Ammon's horn (tissue), 1 donor: ENCODE data around the gene UBE2C.
A peak's percentile ranks its signal among the peaks of the same experiment; 100 is the strongest.
"Not testable (repeated sequence)": the region's sequence is repeated elsewhere in the genome, so short reads cannot be mapped to it uniquely, and the experiment has no call there.

Experiments
- DNase-seq: peaks from one replicate; pipeline ENCODE4 v3.0.0-alpha.2; 2016; ENCODE audit warnings: low spot score

Gene UBE2C

DNA sequence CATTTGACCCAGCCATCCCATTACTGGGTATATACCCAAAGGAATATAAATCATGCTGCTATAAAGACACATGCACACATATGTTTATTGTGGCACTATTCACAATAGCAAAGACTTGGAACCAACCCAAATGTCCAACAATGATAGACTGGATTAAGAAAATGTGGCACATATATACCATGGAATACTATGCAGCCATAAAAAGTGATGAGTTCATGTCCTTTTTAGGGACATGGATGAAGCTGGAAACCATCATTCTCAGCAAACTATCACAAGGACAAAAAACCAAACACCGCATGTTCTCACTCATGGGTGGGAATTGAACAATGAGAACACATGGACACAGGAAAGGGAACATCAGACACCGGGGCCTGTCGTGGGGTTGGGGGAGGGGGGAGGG is 14.5 kb upstream of the UBE2C start:
- not testable (repeated sequence) for DNase-seq

GRCh38 chr20:45798935-45799642 is 13.4 kb upstream of the UBE2C start:
- peak; percentile 56 for DNase-seq

DNA sequence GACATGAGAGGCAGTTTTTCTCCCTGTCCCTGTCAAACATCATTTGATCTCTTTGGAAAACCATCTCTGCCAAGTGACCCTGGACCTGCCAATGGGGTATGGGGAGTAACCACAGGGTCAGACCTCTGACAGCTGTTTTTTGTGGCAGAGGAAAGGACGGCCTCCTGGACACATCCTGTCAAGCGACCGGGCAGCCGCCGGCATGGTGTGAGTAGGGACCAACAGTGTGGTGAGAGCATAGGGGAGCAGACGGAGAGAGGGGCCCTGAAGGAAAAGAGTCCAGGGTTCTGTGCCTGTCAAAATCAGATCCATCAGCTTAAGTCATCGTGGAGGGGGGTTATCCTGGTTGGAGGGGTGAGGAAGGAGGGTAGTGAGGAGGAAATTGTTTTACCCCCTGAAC is 10.6 kb upstream of the UBE2C start:
- no peak for DNase-seq

- no peak for DNase-seq
These were observed 2.1 kb upstream of the UBE2C start for GRCh38 chr20:45810191-45810970.

DNA sequence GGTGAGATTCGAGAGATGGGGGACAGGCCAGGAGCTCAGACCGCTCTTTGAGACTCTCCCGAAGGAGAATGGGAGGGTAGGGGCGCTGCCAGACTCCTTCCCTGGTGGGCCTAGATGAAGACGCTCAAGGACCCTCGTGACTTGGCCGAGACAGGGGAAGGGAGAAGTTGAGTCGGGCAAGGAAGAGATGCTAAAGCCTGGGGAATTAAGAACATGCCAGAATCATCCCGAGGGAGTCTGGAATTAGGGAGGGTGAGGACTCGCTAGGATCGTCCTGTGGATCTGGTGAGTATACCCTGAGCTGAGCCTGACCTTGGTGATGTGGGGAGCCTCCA is 529 bp downstream of the UBE2C start:
- no peak for DNase-seq

DNA sequence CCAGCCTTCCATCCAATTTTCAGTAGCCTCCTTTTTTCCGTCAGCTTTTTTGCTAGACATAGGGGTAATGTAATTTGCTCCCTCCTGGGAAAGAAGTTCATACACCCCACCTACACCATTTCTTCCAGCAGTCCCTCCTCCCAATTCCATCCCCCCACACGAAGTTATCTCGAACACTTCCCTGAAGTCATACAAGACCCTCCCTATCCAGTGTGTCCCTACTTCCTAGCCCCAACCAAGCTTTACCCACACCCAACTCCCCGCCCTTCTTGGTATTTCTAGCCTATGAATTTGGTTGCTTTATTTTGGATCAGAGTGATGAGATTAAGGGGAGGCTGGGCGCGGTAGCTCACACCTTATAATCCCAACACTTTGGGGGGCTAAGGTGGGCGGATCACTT is 1.0 kb downstream of the UBE2C start:
- no peak for DNase-seq

DNA sequence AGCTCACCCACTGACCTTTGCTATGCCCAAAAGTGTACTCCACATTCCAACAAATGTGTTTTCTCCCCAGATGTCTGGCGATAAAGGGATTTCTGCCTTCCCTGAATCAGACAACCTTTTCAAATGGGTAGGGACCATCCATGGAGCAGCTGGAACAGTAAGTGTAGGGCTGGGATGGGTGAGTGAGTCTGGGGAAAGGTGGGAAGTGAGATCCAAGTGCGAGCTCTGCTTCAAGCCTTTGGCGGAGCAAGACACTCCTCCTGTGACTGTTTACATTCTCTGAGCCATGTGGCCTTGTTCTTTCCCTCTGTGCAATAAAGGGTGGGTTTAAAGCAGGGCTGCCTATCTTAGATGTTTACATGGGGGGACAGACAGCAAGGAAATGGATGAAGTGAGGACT is 1.9 kb downstream of the UBE2C start:
- DNase-seq = no peak

GRCh38 chr20:45816951-45817350 is 4.5 kb downstream of the UBE2C start:
- no peak for DNase-seq

GRCh38 chr20:45817376-45818194 is 5.1 kb downstream of the UBE2C start:
- DNase-seq = no peak

GRCh38 chr20:45818239-45818638 is 5.8 kb downstream of the UBE2C start:
- DNase-seq = no peak

- no peak for DNase-seq
These were observed 7.0 kb downstream of the UBE2C start for GRCh38 chr20:45819466-45819865.

- no peak for DNase-seq
These were observed 9.5 kb downstream of the UBE2C start for GRCh38 chr20:45821947-45822346.

- DNase-seq = no peak
These were observed 10.4 kb downstream of the UBE2C start for GRCh38 chr20:45822857-45823256.

GRCh38 chr20:45823949-45824835 is 11.7 kb downstream of the UBE2C start:
- peak; percentile 35 for DNase-seq

DNA sequence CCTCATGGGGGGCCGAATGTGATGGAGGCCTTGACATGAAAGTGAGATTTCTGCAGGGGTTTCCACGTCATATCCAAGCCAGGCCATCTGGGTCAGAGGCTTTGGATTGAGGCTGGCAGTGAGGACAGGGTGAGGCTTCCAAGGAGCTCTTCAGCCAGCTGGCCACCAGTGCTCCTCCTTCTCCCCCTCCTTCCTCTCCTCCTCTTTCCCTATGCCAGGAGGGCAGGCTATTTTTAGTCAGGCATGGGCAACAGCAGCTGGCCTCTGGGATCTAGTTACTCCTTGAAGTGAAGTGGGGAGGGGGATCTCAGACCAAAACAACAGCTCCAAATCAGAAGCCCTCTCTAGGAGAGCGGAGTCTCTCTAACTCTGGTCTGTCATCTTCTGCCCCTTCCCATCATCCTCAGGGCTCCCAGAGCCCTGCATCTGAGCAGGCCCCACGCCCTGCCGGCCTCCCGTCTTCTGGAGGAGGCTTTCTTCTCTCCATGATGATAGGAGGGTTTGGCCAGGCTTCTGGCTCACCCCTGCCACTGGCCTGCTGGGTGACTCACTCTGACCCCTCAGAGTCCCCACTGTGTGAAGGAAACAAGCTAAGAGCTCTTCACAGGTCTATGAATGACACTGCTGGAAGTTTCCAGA is 14.1 kb downstream of the UBE2C start:
- DNase-seq = no peak

DNA sequence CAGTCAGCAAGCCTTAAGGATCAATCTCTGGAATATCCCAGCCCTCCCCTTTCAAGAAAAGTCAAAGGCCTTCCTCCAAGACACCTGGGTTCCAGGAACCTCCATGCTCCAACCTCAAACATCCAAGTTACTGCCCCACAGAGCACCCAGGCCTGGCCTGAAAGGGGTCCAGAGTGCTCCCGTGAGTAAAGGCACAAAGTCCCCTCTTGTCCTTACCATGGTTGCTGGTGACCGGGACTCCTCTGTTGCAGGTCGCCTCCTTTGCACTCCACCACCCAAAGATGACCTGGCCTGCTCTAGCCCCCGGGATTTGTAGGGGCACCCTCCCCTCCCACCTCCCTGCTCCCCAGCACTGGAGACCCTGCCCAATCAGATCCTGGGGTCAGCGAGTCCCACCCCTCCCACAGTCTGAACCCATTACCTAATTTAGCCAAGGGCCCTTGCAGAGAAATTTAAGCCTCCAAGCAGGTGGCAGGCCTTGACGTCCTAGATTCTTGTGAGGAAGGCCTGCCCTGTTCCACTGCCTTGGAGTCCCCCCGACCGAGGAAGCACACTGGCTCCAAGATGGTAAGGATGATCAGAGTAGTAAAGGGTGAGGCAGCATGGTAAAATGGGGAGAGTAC is 14.7 kb downstream of the UBE2C start, which contains the start of gene TNNC2:
TSS of gene TNNC2 (minus strand) at position 283 of the 623 bp plus-strand sequence. CDS start at position 219, 64 bp downstream.
- DNase-seq = no peak

GRCh38 chr20:45827712-45828111 is 15.3 kb downstream of the UBE2C start:
- no peak for DNase-seq

DNA sequence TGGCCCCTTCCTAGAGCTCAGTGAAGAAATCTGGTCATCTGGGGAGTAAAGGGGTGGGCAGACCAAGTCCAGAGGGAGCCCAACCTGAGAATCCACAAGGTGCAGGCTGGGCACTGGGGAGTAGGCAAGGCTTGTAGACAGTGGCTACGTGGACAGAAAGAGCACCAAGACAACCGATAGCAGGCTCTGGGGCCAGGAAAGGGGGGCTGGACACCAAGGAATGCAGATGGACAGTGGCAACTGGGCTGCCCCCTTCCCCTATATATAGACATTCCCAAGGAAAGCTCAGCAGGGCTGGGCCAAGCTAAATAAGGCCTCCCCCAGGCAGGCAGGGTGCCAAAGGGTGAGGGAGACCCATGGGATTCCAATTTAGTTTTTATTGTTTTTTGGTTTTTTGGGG is 16.1 kb downstream of the UBE2C start:
- no peak for DNase-seq

DNA sequence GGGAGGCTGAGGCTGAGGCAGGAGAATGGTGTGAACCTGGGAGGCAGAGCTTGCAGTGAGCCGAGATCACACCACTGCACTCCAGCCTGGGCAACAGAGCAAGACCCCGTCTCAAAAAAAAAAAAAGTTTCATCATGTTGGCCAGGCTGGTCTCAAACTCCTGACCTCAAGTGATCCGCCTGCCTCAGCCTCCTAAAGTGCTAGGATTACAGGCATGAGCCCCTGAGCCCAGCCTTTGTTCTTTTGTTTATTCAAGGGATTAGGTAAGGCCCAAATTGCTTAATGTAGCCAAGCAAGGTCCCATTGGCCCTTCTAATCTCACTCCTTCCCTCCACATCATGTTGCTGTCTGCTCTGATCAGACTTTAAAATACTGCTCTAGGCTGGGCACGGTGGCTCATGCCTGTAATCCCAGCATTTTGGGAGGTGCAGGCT is 17.2 kb downstream of the UBE2C start:
- DNase-seq = not testable (repeated sequence)

- no peak for DNase-seq
These were observed 20.2 kb downstream of the UBE2C start for GRCh38 chr20:45832619-45833018.
